VCaP (cell line): ENCODE results near the gene TSSC4.

Experiments
- H3K27ac ChIP-seq: fragments of 450-650 bp; 2 replicates; pipeline ENCODE4 v1.5.1; 2017
- TF ChIP-seq, protein P1 (sequence below): fragments of 450-650 bp; conservative IDR thresholded peaks from 2 replicates; pipeline ENCODE4 v1.5.1; 2017; ENCODE audit warnings: mild to moderate bottlenecking, moderate library complexity

TSSC4 gene

DNA sequence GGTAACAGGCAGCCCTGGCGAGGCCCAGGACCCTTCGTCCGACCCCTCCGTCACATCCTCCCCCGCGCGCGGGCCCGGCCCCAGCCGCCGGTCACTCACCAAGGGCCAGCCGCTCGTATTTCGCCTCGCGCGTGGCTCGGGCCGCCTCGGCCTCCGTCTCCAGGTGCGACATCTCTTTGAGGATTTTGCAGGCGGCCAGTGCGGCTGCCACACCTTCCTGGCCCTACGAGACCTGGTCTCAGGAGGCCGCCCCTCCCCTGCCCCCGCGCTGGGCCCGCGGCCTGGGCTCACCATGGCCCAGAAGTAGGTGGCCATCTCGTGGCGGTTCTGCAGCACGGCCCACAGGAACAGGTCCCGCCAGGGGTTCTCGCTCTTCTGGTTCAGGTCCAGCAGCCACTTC is 14.1 kb downstream of the TSSC4 start:
- no peak overlapping the region for H3K27ac ChIP-seq
- TF ChIP-seq, protein P1, sequence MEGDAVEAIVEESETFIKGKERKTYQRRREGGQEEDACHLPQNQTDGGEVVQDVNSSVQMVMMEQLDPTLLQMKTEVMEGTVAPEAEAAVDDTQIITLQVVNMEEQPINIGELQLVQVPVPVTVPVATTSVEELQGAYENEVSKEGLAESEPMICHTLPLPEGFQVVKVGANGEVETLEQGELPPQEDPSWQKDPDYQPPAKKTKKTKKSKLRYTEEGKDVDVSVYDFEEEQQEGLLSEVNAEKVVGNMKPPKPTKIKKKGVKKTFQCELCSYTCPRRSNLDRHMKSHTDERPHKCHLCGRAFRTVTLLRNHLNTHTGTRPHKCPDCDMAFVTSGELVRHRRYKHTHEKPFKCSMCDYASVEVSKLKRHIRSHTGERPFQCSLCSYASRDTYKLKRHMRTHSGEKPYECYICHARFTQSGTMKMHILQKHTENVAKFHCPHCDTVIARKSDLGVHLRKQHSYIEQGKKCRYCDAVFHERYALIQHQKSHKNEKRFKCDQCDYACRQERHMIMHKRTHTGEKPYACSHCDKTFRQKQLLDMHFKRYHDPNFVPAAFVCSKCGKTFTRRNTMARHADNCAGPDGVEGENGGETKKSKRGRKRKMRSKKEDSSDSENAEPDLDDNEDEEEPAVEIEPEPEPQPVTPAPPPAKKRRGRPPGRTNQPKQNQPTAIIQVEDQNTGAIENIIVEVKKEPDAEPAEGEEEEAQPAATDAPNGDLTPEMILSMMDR, result no peak

DNA sequence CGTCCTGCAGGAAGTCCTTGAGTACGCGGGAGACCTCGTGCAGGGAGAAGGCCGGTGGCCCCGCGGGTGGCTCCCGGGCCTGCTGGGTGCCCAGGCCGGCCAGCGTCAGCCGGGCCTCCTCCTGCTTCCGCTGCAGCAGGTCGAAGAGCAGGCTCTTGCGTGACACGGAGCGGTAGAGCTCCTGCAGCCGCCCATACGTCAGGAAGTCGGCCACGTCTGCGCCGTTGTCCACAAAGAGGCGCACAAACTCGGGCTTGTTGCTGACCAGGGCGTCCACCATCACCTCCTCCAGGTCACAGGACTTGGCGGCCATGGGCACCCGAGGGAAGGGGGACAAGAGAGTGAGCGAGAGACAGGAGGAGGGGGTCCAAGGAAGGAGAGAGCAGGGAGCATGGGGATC is 14.6 kb downstream of the TSSC4 start:
- TF ChIP-seq, protein P1, result no peak
- no peak overlapping the region for H3K27ac ChIP-seq

DNA sequence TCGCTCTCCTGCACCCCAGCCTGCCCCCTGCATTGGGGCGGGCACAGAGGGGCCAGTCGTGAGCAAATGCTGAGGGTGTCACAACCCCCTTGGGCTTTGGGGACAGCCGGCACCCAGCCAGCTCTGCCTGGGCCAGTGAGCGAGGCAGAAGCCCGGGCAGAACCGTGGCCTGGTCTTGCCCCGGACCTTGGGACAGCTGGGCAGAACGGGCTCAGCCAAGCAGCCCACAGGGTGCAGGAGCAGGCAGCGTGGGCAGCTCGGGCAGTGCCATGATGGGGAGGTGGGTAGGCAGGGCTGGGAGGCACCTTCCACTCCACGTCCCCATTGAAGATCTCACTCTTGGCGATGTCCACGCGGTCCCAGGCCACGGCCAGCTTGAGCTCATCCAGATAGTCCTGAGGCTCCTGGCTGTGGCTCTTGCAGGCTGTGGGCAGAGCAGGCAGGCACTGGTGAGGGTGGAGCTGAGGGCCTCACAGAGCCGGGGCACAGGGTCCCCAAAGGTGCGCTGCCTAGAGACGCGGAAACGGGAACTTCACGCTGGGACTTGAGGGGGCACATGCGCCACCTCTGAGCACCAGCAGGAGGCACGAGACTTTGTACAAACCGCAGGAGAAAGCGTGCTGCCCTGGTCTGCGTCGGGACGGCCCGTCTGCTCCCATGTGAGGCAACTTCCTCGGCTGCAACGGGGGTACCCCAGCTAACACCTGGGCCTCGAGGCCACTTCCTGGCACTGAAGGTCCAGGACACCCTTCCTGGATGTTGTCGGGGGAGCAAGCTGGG is 15.2 kb downstream of the TSSC4 start:
- H3K27ac ChIP-seq, result no peak overlapping the region
- TF ChIP-seq, protein P1, result no peak

DNA sequence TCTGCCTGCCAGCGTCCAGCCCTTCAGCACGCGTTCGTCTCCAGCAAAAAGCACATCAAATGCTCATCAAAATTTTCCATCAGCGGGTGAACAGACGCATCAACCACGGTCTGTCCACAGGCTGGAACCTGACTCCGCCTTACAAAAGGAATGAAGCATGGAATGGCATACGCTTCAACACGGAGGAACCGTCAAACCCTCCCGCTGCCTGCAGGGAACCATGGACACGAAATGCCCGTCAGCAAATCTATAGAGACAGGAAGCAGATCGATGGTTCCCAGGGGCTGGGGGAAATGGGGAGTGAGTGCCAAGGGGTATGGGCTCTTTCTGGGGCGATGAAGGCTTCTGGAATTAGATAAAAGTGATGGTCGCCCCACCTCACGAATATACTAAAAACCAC is 16.2 kb downstream of the TSSC4 start:
- TF ChIP-seq, protein P1, result no peak
- H3K27ac ChIP-seq, result no peak overlapping the region

DNA sequence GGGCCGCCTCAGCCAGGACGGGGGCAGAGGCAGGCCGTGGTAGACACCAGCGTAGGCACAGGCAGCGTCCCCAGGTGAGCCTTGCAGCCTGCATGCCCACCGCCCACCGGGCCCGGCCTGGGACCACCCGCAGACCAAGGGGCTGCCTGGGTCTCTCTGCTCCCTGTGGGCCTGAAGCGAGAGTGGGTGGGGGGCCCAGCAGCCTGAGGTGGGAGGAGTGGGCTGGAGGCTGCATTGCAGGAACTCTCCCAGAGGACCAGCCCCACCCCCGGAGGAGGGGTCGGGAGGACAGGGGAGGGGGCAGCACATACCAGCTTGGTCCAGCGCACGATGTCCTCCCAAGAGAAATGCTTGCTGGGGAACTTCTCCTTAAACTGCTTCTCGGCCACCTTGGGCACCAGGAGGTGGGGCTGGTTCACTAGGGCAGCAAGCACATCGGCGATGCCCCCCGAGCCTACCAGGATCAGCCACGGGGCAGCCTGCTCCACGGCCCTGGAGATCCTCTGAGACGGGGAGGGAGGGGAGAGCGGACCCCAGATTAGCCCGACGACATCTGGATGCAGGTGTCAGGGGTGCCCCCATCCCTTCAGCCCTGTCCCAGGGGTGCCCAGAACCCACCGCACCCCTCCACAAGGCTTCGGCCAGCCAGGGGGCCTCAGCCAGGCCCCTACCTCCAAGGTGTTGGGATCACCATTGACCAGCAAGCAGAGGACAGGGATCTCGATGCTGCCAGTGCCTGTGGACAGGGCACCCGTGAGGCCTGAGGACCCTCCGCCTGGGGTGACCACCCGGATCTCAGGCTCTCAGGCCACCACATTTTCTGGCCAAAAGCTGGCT is 17.5 kb downstream of the TSSC4 start:
- TF ChIP-seq, protein P1, result no peak
- no peak overlapping the region for H3K27ac ChIP-seq

DNA sequence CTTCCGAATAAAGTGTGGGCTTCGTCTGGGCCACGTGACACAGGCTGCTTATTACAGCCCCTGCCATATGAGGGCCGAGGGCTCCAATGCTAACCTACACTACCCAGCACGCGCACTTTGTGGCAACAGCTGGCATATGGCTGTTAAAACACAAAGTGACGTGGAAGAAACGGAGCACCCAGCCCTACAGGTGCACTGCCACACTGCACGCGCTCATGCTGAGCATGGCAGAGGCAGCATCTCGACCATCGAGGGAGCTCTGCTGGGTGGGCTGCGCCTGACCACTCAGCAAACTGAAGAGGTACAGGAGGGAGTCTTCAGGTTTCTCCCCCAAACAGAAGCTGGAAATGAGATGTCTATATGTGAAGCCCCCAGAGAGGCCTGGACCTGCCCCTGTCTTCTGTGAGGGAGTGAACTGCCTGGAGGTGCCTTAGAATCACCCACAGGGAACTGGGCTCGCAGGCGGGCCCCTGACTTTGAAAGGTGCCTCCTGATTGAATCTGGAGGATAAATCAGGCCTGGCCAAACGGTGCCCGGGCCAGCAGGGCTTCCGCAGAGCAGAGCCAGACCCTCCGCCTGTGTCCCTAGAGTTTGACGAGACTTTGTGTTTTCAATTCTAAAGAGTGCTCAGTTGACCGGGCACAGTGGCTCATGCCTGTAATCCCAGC is 18.3 kb downstream of the TSSC4 start:
- TF ChIP-seq, protein P1, result no peak

More for the DNA sequence above, 18.3 kb downstream of the TSSC4 start:
- no peak overlapping the region for H3K27ac ChIP-seq
